Loucy (cell line): ENCODE measurements around the gene PLAU.

Source experiments
- H2AFZ ChIP-seq: fragments of 200-600 bp; sonication (generic); 2 replicates; pipeline ENCODE4 v1.6.0; 2016; ENCODE audit warnings: antibody characterized with exemption, mild to moderate bottlenecking, low read length, moderate library complexity
- H3F3A ChIP-seq: fragments of 200-600 bp; 2 replicates; pipeline ENCODE4 v1.6.0; 2016; ENCODE audit warnings: antibody characterized with exemption, low read depth, mild to moderate bottlenecking
- H3K27me3 ChIP-seq: fragments of 200-600 bp; sonication (generic); 2 replicates; pipeline ENCODE4 v1.6.1; 2014; ENCODE audit warnings: low read length, mild to moderate bottlenecking; ENCODE audit not compliant: insufficient read depth, poor library complexity, severe bottlenecking
- H3K36me3 ChIP-seq: fragments of 200-600 bp; sonication (generic); 2 replicates; pipeline ENCODE4 v1.6.1; 2016; ENCODE audit warnings: low read length; ENCODE audit not compliant: insufficient read depth
- H3K4me1 ChIP-seq: fragments of 200-600 bp; sonication (generic); 2 replicates; pipeline ENCODE4 v1.5.1; 2014; ENCODE audit warnings: low read length, mild to moderate bottlenecking; ENCODE audit not compliant: insufficient read depth, poor library complexity, severe bottlenecking
- H3K4me2 ChIP-seq: fragments of 200-600 bp; sonication (generic); 2 replicates; pipeline ENCODE4 v1.6.0; 2014; ENCODE audit warnings: antibody characterized with exemption, low read length, low read depth, mild to moderate bottlenecking; ENCODE audit not compliant: poor library complexity, severe bottlenecking
- H3K4me3 ChIP-seq: fragments of 200-600 bp; sonication (generic); 2 replicates; pipeline ENCODE4 v1.5.1; 2014; ENCODE audit warnings: low read length, mild to moderate bottlenecking, mixed read lengths; ENCODE audit not compliant: poor library complexity, severe bottlenecking
- H3K79me2 ChIP-seq: fragments of 200-600 bp; sonication (generic); 2 replicates; pipeline ENCODE4 v1.6.1; 2014; ENCODE audit warnings: low read length; ENCODE audit not compliant: insufficient read depth
- H3K9ac ChIP-seq: fragments of 200-600 bp; sonication (generic); 2 replicates; pipeline ENCODE4 v1.6.0; 2014; ENCODE audit warnings: mild to moderate bottlenecking, low read depth, low read length, moderate library complexity; ENCODE audit not compliant: poor library complexity, severe bottlenecking
- H3K9me2 ChIP-seq: fragments of 200-600 bp; sonication (generic); replicated peaks from 2 replicates; pipeline ENCODE4 v1.6.1; 2016; ENCODE audit warnings: low read depth, low read length, mixed read lengths
- H3K9me3 ChIP-seq: fragments of 200-600 bp; sonication (generic); 2 replicates; pipeline ENCODE4 v1.6.1; 2014; ENCODE audit warnings: mild to moderate bottlenecking, antibody characterized with exemption, low read length, low read depth; ENCODE audit not compliant: insufficient read depth
- H4K20me1 ChIP-seq: fragments of 200-600 bp; sonication (generic); 2 replicates; pipeline ENCODE4 v1.6.0; 2014; ENCODE audit warnings: antibody characterized with exemption, low read length, mild to moderate bottlenecking; ENCODE audit not compliant: insufficient read depth, poor library complexity, severe bottlenecking
- EZH2phosphoT487 ChIP-seq: fragments of 200-600 bp; IDR thresholded peaks from 2 replicates; pipeline ENCODE4 v1.6.1; 2018; ENCODE audit warnings: antibody characterized with exemption, mild to moderate bottlenecking, moderate library complexity, borderline replicate concordance
- TF ChIP-seq, protein P1 (sequence below): fragments of 200-600 bp; sonication (generic); conservative IDR thresholded peaks from 2 replicates; pipeline ENCODE4 v1.5.1; 2014; ENCODE audit warnings: mild to moderate bottlenecking, antibody characterized with exemption, low read length

The PLAU gene

DNA sequence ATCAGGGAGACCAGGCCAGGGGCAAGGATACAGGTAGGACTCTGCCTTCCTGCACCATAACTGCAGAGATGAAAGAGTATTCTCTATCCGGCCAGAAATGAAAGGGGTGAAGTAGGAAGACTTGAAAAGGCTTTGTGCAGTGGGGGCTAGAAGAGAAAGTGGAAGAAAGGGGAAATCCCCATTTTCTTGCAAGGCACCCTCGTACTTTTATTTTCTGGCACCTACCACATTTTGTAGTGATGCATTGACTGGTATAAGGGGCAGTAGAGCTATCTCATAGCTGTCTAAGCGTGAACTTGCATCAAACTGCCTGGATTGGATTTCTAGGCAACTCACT, 35.8 kb upstream of the PLAU start:
- peak overlapping the region; percentile 59 for H2AFZ ChIP-seq
- H3K4me3 ChIP-seq, result peak overlapping the region; percentile 79
- H4K20me1 ChIP-seq, result peaks cover 24% of the 10 kb centered on the region
- H3K4me2 ChIP-seq, result peak overlapping the region; percentile 86
- H3K27me3 ChIP-seq, result no peaks in the 10 kb centered on the region
- H3F3A ChIP-seq, result no peaks in the 10 kb centered on the region
- peaks cover 44% of the 10 kb centered on the region for H3K4me1 ChIP-seq
- H3K9me3 ChIP-seq, result no peaks in the 10 kb centered on the region
- 0 out of 2 replicates have a peak, but pooled peaks cover 4% of the 10 kb centered on the region for H3K36me3 ChIP-seq
- H3K9ac ChIP-seq, result peak overlapping the region; percentile 66
- H3K79me2 ChIP-seq, result peaks cover 42% of the 10 kb centered on the region
- no peak for TF ChIP-seq EZH2phosphoT487
- TF ChIP-seq, protein P1, sequence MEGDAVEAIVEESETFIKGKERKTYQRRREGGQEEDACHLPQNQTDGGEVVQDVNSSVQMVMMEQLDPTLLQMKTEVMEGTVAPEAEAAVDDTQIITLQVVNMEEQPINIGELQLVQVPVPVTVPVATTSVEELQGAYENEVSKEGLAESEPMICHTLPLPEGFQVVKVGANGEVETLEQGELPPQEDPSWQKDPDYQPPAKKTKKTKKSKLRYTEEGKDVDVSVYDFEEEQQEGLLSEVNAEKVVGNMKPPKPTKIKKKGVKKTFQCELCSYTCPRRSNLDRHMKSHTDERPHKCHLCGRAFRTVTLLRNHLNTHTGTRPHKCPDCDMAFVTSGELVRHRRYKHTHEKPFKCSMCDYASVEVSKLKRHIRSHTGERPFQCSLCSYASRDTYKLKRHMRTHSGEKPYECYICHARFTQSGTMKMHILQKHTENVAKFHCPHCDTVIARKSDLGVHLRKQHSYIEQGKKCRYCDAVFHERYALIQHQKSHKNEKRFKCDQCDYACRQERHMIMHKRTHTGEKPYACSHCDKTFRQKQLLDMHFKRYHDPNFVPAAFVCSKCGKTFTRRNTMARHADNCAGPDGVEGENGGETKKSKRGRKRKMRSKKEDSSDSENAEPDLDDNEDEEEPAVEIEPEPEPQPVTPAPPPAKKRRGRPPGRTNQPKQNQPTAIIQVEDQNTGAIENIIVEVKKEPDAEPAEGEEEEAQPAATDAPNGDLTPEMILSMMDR, result no peak
- no peaks in the 10 kb centered on the region for H3K9me2 ChIP-seq

GRCh38 chr10:73876157-73876556, 34.8 kb upstream of the PLAU start:
- Histone ChIP-seq H3K9me2 (no peaks in the 10 kb centered on the region), H3K9ac (no peak overlapping the region), H3K36me3 (0 out of 2 replicates have a peak, but pooled peaks cover 2% of the 10 kb centered on the region), H4K20me1 (peaks cover 21% of the 10 kb centered on the region), H2AFZ (no peak overlapping the region), H3K4me3 (no peak overlapping the region), H3K9me3 (no peaks in the 10 kb centered on the region), H3K27me3 (no peaks in the 10 kb centered on the region), H3K4me1 (peaks cover 33% of the 10 kb centered on the region), H3F3A (no peaks in the 10 kb centered on the region), H3K79me2 (peaks cover 32% of the 10 kb centered on the region), H3K4me2 (no peak overlapping the region)
- TF ChIP-seq, protein P1, result no peak
- no peak for TF ChIP-seq EZH2phosphoT487

DNA sequence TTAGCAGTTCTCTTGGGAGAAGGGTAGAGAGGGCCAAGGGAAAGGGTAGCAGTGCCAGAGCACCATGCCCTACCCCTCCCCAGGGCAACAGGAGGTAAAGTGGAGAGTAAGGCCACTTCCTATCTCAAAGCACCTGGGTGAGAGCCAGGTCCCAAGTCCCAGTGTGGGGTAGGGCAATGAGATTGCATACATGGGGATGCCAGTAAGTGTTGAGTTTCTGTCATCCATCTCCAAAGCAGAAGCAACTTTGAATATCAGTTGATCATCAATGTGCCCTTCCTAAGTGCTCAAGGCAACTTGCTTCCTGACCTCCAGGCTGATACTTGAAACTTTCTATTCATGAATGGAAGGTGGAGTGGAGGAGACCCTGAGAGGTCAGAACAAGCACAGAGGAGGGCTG, 34.4 kb upstream of the PLAU start:
- Histone ChIP-seq H3K4me3 (no peak overlapping the region), H2AFZ (no peak overlapping the region), H3K79me2 (peaks cover 27% of the 10 kb centered on the region), H3K9me3 (no peaks in the 10 kb centered on the region), H3K4me2 (no peak overlapping the region), H3F3A (no peaks in the 10 kb centered on the region), H4K20me1 (peaks cover 18% of the 10 kb centered on the region), H3K4me1 (peaks cover 29% of the 10 kb centered on the region), H3K36me3 (no peaks in the 10 kb centered on the region), H3K9ac (no peak overlapping the region), H3K9me2 (no peaks in the 10 kb centered on the region), H3K27me3 (no peaks in the 10 kb centered on the region)
- TF ChIP-seq, protein P1, result no peak
- TF ChIP-seq EZH2phosphoT487, result no peak
